HepG2 (cell line): ENCODE measurements around the gene SEPTIN2. TPM values are rescaled to one million over a fixed set of nuclear protein-coding genes. Genes with fewer than 3 reads are reported as not detected.

Experiments
- CHCHD3 ChIP-seq: sonication (generic); formaldehyde crosslinking; IDR thresholded peaks from 2 replicates; pipeline ENCODE4 v1.8.0; 2022; ENCODE audit warnings: mild to moderate bottlenecking, missing genetic modification reagents, moderate library complexity
- GATAD1 ChIP-seq: IDR thresholded peaks from 2 replicates; pipeline ENCODE4 v1.6.1; 2016; ENCODE audit warnings: missing genetic modification reagents, missing compliant biosample characterization
- GTF3A ChIP-seq: sonication (generic); formaldehyde crosslinking; conservative IDR thresholded peaks from 2 replicates; pipeline ENCODE4 v1.4.0; 2020; ENCODE audit warnings: mild to moderate bottlenecking, missing genetic modification reagents
- MIXL1 ChIP-seq: IDR thresholded peaks from 2 replicates; pipeline ENCODE4 v1.6.1; 2016
- NFKB2 ChIP-seq: sonication (generic); formaldehyde crosslinking; IDR thresholded peaks from 2 replicates; pipeline ENCODE4 v1.4.0; 2020; ENCODE audit warnings: missing genetic modification reagents, borderline replicate concordance
- POGK ChIP-seq: sonication (generic); formaldehyde crosslinking; conservative IDR thresholded peaks from 2 replicates; pipeline ENCODE4 v1.8.0; 2022; ENCODE audit warnings: mild to moderate bottlenecking, moderate library complexity, missing genetic modification reagents
- SMYD3 ChIP-seq: sonication (generic); formaldehyde crosslinking; IDR thresholded peaks from 2 replicates; pipeline ENCODE4 v1.8.1; 2023; ENCODE audit warnings: mild to moderate bottlenecking, missing genetic modification reagents
- SOX5 ChIP-seq: IDR thresholded peaks from 2 replicates; pipeline ENCODE4 v1.6.1; 2016; ENCODE audit warnings: borderline replicate concordance
- TCF12 ChIP-seq, 2 experiments: fragments of 450-650 bp in 1 of 2; sonication (generic) in 1 of 2; formaldehyde crosslinking in 1 of 2; IDR thresholded peaks; 2 replicates each; pipeline versions ENCODE4 v1.6.1 to v1.8.0; 2017 to 2022; ENCODE audit warnings: antibody characterized with exemption in 1 of 2, mild to moderate bottlenecking in 1 of 2, missing genetic modification reagents in 1 of 2, moderate library complexity in 1 of 2
- ZFP36L2 ChIP-seq: sonication (generic); formaldehyde crosslinking; IDR thresholded peaks from 2 replicates; pipeline ENCODE4 v1.4.0; 2020; ENCODE audit warnings: missing genetic modification reagents
- ZNF607 ChIP-seq: sonication (generic); formaldehyde crosslinking; IDR thresholded peaks from 2 replicates; pipeline ENCODE4 v1.5.1; 2020; ENCODE audit warnings: missing genetic modification reagents, mild to moderate bottlenecking, borderline replicate concordance
- ZNF7 ChIP-seq: IDR thresholded peaks from 2 replicates; pipeline ENCODE4 v1.6.1; 2016; ENCODE audit warnings: missing biosample characterization, missing genetic modification reagents
- polyA plus RNA-seq, 8 experiments: library from polyadenylated mRNA; depleted of rRNA in 3 of 8; stranded (reverse) in 7 of 8; unstranded in 1 of 8; fragments of >200 nt; fragmentation: Illumina TruSeq in 4 of 8; extraction: Trizol in 4 of 8; gene quantifications; 2 replicates each; pipeline versions ENCODE4 v1.2.1 to v1.2.3, GENCODE V29; 2011 to 2016; ENCODE audit warnings: low read depth in 4 of 8, missing spikeins in 1 of 8, mixed read lengths in 1 of 8; ENCODE audit not compliant: insufficient read depth in 1 of 8
- total RNA-seq, 5 experiments: library from RNA; depleted of rRNA; stranded (reverse); fragments of >200 nt; fragmentation: Illumina TruSeq; extraction: Trizol; gene quantifications; 2 replicates each; pipeline ENCODE4 v1.2.3, GENCODE V29; 2016; ENCODE audit warnings: low read depth in 1 of 5
- TF ChIP-seq, protein P1 (sequence below): sonication (generic); formaldehyde crosslinking; IDR thresholded peaks from 2 replicates; pipeline ENCODE4 v1.5.1; 2020; ENCODE audit warnings: mild to moderate bottlenecking, missing genetic modification reagents, borderline replicate concordance
- TF ChIP-seq, protein P2 (sequence below): sonication (generic); formaldehyde crosslinking; IDR thresholded peaks from 2 replicates; pipeline ENCODE4 v1.4.0; 2020; ENCODE audit warnings: missing genetic modification reagents
- TF ChIP-seq, protein P3 (sequence below), 2 experiments: sonication (generic) in 1 of 2; formaldehyde crosslinking in 1 of 2; IDR thresholded peaks; 2 replicates each; pipeline versions ENCODE4 v1.5.1 to v1.6.1; 2011 to 2020; ENCODE audit warnings: borderline replicate concordance in 1 of 2, low read depth in 1 of 2, low read length in 1 of 2, mild to moderate bottlenecking in 1 of 2, missing genetic modification reagents in 1 of 2, moderate library complexity in 1 of 2
- TF ChIP-seq, protein P4 (sequence below): sonication (generic); formaldehyde crosslinking; IDR thresholded peaks from 2 replicates; pipeline ENCODE4 v1.5.1; 2020; ENCODE audit warnings: missing genetic modification reagents, mild to moderate bottlenecking, borderline replicate concordance

SEPTIN2 gene
- total and polyA plus RNA-seq, 2 of the 13 experiments (the other 11 are each of a cell fraction or from before 2014, with no cell fraction given): 493 to 733 TPM

DNA sequence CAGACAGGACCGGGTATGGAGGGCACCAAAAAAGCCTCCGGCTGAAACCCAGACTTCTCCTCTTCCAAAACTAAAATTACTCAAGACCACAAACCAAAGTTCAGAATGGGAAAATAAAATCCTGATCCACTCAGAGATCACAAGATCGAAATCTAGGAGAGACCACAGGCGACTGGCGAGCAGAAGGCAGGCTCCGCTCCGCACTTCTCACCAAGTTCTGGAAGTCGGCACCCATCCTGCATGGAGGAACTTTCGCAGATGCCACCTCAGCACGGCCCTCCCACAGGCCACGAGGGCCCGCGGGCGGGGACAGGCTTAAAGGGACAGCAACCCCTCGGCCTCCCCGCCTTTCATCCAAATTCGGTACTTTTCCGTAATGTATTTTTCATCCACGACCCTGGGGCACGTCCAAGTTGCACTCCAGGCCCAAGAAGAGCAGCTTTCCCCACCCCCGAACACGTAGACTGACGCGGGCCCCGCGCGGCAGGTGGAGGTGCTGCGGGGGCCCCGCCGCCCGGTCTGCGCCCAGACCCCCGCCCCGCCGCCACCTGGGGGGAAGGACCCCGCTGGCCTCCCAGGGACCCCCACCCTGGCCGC is 43.9 kb upstream of the SEPTIN2 start (continued):
- TF ChIP-seq SOX5 (CRISPR knock-in tag): no peak
- TF ChIP-seq POGK: no peak
- TF ChIP-seq GATAD1 (CRISPR knock-in tag): no peak
- TF ChIP-seq ZFP36L2 (CRISPR knock-in tag): no peak
- no peak for TF ChIP-seq MIXL1
- TF ChIP-seq, protein P1, sequence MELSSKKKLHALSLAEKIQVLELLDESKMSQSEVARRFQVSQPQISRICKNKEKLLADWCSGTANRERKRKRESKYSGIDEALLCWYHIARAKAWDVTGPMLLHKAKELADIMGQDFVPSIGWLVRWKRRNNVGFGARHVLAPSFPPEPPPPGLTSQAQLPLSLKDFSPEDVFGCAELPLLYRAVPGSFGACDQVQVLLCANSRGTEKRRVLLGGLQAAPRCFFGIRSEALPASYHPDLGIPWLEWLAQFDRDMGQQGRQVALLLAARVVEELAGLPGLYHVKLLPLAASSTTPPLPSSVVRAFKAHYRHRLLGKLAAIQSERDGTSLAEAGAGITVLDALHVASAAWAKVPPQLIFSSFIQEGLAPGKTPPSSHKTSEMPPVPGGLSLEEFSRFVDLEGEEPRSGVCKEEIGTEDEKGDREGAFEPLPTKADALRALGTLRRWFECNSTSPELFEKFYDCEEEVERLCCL (CRISPR knock-in tag): no peak
- TF ChIP-seq ZNF7: no peak
- TF ChIP-seq CHCHD3 (CRISPR knock-in tag): no peak
- peak; percentile 29; the same call in 1 of the 2 replicates for TF ChIP-seq NFKB2
- no peak for TF ChIP-seq GTF3A (CRISPR knock-in tag)
- peak; percentile 81; the same call in 1 of the 2 replicates for TF ChIP-seq ZNF607 (CRISPR knock-in tag)
- TF ChIP-seq, protein P2, sequence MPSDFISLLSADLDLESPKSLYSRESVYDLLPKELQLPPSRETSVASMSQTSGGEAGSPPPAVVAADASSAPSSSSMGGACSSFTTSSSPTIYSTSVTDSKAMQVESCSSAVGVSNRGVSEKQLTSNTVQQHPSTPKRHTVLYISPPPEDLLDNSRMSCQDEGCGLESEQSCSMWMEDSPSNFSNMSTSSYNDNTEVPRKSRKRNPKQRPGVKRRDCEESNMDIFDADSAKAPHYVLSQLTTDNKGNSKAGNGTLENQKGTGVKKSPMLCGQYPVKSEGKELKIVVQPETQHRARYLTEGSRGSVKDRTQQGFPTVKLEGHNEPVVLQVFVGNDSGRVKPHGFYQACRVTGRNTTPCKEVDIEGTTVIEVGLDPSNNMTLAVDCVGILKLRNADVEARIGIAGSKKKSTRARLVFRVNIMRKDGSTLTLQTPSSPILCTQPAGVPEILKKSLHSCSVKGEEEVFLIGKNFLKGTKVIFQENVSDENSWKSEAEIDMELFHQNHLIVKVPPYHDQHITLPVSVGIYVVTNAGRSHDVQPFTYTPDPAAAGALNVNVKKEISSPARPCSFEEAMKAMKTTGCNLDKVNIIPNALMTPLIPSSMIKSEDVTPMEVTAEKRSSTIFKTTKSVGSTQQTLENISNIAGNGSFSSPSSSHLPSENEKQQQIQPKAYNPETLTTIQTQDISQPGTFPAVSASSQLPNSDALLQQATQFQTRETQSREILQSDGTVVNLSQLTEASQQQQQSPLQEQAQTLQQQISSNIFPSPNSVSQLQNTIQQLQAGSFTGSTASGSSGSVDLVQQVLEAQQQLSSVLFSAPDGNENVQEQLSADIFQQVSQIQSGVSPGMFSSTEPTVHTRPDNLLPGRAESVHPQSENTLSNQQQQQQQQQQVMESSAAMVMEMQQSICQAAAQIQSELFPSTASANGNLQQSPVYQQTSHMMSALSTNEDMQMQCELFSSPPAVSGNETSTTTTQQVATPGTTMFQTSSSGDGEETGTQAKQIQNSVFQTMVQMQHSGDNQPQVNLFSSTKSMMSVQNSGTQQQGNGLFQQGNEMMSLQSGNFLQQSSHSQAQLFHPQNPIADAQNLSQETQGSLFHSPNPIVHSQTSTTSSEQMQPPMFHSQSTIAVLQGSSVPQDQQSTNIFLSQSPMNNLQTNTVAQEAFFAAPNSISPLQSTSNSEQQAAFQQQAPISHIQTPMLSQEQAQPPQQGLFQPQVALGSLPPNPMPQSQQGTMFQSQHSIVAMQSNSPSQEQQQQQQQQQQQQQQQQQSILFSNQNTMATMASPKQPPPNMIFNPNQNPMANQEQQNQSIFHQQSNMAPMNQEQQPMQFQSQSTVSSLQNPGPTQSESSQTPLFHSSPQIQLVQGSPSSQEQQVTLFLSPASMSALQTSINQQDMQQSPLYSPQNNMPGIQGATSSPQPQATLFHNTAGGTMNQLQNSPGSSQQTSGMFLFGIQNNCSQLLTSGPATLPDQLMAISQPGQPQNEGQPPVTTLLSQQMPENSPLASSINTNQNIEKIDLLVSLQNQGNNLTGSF (CRISPR knock-in tag): no peak
- TF ChIP-seq, protein P3, sequence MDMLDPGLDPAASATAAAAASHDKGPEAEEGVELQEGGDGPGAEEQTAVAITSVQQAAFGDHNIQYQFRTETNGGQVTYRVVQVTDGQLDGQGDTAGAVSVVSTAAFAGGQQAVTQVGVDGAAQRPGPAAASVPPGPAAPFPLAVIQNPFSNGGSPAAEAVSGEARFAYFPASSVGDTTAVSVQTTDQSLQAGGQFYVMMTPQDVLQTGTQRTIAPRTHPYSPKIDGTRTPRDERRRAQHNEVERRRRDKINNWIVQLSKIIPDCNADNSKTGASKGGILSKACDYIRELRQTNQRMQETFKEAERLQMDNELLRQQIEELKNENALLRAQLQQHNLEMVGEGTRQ (IDR thresholded peaks at IDR 0.05; ENCODE audit: low read depth, low read length): 0 out of 2 replicates have a peak, but pooled peaks have one; percentile 28
- TF ChIP-seq, protein P3 (CRISPR knock-in tag; IDR thresholded peaks at IDR 0.05; ENCODE audit: borderline replicate concordance): no peak
- TF ChIP-seq SMYD3: no peak
- TF ChIP-seq, protein P4, sequence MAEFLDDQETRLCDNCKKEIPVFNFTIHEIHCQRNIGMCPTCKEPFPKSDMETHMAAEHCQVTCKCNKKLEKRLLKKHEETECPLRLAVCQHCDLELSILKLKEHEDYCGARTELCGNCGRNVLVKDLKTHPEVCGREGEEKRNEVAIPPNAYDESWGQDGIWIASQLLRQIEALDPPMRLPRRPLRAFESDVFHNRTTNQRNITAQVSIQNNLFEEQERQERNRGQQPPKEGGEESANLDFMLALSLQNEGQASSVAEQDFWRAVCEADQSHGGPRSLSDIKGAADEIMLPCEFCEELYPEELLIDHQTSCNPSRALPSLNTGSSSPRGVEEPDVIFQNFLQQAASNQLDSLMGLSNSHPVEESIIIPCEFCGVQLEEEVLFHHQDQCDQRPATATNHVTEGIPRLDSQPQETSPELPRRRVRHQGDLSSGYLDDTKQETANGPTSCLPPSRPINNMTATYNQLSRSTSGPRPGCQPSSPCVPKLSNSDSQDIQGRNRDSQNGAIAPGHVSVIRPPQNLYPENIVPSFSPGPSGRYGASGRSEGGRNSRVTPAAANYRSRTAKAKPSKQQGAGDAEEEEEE (CRISPR knock-in tag): no peak
- TF ChIP-seq TCF12 (IDR thresholded peaks at IDR 0.05): no peak
- TF ChIP-seq TCF12 (CRISPR knock-in tag; IDR thresholded peaks at IDR 0.05): no peak
